Measurements from ENCODE around the gene OFD1.

GRCh38 chrX:13764281-13764680, 29.7 kb downstream of the OFD1 start:
- TF ChIP-seq CTCF (IDR thresholded peaks at IDR 0.05; ENCODE audit: insufficient read depth, low read length, poor library complexity, severe bottlenecking), result no peak
- no peak for TF ChIP-seq EZH2phosphoT487 (conservative IDR thresholded peaks at IDR 0.05; ENCODE audit: low read length)

Data from SU-DHL-6 (cell line).